HG03442 (cell line): ENCODE results near the gene TXNL4B.

ENCODE experiments used
- ATAC-seq: cut with Tn5 transposase; IDR thresholded peaks from one replicate; pipeline ENCODE4 v1.9.1; 2021; ENCODE audit warnings: mild to moderate bottlenecking, moderate library complexity; ENCODE audit not compliant: unreplicated experiment

Gene TXNL4B

GRCh38 chr16:72042157-72042660 is 51.2 kb downstream of the TXNL4B start:
- no peak for ATAC-seq

GRCh38 chr16:72036098-72036497 is 57.3 kb downstream of the TXNL4B start:
- ATAC-seq = no peak
